Myocyte (in vitro differentiated cells): ENCODE measurements around the gene TNFAIP2. TPM values are rescaled to one million over a fixed set of nuclear protein-coding genes. Genes with fewer than 3 reads are reported as not detected.

Experiments used
- DNase-seq: peaks from one replicate; pipeline ENCODE4 v3.0.0-alpha.2; 2012; ENCODE audit warnings: low read depth
- total RNA-seq: library from RNA; depleted of rRNA; stranded (reverse); fragments of >200 nt; gene quantifications from 2 replicates; pipeline ENCODE4 v1.2.3, GENCODE V29; 2014

TNFAIP2 gene
- total RNA-seq, 1 donor from 2014 or later: 76.6 TPM

DNA sequence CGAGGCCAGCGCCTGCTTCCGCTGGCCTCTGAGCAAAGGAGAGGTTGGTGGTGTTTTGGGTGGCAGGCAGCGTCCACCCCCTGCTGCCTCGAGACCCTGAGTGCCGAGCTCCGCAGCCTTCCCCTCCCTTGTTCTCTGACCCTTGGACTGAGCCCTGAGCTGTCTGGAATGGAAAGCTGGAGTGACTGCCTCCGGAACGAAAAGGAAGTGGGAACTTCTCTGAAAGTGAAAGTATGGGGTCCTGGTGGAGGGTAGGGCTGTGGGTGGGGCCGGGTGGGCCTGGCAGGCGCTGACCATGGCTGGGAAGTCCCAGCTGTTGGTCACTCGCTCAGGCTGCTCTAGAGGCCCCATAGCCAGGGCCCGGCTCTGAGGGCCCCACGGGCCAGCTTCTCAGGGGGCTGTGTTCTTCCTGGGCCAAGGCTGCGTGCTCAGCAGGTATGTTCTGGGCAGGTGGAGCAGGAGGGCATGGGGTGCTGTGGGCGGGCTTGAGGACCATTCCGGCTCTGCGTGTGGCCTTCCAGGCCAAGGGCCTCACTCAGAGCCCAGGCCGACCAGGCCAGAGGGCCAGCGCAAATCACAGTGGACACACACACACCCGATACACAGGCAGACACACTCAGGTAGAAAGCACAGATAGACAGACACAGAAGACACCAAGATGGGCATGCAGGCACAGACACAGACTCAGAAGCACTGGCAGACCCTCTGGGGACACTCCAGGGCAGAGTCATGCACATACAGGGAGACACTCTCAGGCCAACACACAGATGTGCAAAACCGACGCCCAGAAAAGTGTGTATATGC lies 28.7 kb upstream of the TNFAIP2 start, which contains the start of gene EXOC3L4:
Gene EXOC3L4 (plus strand): TSS at position 320 of the 804 bp plus-strand sequence. CDS start 5,495 bp downstream, outside the sequence.
- DNase-seq: no peak

- DNase-seq: no peak
These were observed 28.0 kb upstream of the TNFAIP2 start for GRCh38 chr14:103095210-103095778.

- DNase-seq: no peak
These were observed 26.9 kb upstream of the TNFAIP2 start for GRCh38 chr14:103096387-103096786.

GRCh38 chr14:103097244-103097993 lies 25.8 kb upstream of the TNFAIP2 start:
- DNase-seq: no peak

DNA sequence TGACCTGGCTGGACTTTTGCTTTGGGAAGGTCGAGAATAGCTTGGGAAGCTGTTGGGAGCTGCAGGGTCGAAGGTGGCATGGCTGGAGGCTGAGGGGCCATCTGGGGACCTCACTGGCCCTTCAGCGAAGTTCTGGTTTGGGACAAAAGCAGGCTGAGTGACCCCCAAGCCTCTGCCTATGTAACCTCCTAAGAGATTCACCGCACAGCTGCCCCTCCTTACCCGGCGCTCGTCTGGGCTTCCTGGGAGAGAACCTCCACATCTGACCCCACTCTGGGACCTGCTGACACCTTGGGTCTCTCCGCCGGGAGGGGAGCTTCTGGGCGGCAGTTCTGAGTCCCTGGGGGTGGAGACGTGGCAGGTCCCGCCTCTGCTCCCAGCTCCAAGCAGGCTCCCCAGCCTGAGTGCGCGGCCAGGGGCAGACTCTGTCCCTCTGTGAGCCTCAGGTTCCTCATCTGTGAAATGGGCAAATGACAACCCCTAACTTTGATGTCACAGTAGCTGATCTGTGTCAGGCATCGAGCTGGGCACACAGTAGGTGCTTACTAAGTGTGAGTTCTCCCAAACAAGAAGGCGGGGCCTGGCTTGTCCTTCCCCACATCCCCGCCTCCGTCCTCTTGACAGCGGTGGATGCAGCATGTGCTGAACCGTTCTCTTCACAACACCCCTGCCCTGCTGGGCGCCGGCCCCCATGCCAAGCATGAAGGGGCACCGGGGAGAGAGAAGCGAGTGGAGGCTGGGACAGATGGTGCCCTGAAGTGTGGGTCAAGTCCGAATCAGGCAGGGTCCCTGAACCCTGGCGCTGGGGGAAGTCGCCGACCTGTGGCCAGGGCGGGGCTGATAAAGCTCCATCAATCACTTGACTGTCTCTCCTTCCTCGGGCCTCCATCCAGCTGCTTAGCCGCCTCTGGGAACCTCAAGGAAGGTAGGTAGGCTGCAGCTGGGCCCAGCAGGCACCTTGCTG lies 25.0 kb upstream of the TNFAIP2 start:
- DNase-seq: no peak

DNA sequence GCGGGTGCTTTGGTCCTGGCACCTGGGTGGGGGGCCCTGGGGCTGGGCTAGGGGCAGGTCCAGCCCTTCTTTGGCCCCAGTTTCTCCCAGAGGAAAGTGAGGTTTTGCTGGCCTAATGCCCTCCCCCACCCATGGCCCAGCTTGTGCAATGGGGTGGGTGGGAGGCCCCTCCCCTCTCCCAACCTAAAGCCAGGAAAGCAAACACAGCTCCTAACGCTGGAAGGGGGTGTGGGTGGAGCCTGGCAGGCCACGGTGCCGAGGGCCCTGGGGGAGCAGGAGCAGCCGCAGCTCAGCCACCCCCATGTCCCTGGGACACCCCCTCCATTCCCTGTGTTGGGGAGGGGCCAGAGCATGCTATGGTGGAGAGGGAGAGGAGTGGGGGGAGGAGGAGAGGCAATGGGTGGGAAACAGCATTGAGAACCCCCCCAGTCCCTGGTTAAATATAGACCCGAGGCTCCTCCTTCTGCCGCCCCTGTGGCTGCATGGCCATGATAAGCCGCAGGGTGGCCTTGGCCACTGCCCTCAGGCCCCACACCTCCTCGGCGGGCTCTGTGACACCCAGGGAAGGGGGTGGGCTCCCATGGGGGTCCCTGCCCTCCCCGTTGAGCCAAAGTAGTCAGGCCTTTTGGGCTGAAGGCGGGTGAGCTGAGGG lies 24.1 kb upstream of the TNFAIP2 start:
- DNase-seq: no peak

- DNase-seq: no peak
These were observed 23.5 kb upstream of the TNFAIP2 start for GRCh38 chr14:103099733-103100280.

DNA sequence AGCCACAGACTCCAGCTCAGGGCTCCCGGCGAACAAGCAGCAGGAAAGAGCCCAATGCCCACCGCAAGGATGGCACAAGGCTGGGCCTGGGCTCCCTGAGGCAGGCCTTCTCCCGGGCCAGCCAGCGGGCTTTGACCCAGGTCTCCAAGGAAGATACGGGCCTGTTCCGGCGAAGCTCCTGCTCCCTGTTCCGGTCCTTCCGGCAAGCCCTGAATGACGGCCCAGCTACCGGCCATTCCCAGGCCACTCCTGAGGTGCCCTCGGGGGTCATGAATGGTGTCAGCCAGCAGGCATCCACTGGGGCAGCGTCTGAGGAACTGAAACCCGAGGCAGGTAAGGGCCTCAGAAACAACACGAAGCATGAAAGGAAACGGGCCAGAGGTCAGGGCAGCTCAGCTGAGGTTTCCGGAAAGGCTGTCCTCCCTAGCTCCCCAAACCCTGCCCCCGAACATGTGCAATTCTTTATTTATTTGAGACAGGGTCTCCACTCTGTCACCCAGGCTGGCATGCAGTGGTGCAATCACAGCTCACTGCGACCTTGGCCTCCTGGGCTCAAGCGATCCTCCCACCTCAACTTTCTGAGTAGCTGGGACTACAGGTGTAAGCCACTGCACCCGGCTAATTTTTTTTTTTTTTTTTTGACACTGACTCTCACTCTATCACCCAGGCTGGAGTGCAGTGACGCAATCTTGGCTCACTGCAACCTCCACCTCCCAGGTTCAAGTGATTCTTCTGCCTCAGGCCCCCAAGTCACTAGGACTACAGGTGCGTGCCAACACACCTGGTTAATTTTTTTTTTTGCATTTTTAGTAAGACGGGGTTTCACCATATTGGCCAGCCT lies 22.8 kb upstream of the TNFAIP2 start:
- no peak for DNase-seq

DNA sequence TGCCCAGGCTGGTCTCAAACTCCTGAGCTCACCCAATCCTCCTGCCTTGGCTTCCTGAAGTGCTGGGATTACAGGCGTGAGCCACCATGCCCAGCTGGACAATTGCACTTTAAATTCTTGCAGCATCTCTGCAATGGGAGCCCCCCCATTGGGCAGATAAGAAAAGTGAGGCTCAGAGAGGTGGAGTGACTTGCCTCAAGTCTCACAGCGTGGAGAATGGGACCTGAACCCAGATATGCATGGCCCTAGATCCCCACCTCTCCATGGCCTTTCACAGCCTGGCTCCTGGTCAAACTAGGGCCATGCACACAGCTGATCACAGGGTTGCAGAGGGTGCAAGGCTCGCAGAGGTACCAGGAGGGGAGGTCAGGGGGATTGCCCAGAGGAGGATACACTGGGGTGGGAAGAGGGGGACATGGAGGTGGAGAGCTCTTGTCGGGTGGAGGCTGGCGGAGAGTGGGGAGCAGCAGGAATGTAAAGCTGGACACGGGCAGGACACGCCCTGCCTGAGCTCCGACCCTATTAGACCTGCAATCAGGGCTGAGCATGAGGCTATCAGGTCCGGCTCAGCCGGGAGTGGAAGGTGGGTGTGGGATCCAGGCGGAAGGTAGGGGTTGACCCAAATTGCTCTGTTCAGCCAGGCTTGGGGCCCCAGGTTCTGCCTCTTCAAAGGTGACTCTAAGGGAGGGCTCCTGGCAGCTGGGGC lies 21.9 kb upstream of the TNFAIP2 start:
- DNase-seq: no peak

DNA sequence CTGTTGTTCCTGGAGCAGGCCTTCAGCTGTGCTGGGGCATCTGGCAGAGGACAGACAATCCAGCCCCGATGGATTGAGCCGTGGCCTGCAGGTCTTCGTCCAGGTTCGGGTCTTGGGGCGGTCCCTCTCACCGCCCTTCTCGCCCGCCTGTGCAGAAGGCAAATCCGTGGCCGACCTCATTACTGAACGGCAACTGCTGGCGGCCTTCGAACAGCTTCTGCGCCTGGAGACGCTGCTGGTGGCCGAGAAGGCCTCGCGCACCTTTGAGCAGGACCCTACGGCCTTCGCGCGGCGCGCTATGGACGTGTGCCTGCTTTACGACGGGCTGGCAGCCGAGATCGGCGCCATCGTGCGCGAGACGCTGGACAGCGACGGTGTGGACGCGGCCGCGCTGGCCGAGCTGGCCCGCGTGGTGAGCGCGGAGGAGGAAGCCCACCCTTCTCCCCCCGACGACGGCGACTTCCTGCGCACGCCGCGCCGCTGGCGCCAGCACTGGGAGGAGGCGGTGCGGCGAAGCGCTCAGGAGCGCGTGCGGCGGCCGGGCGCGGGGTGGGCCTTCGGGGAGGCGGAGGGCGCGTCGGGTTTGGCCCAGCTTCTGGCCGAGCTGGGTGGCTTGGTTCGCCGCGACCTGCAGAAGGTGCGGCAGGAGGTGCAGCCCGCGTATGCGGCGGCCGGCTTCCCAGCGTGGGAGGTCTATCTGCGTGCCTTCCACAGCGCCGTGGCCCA lies 21.1 kb upstream of the TNFAIP2 start:
- DNase-seq: no peak

GRCh38 chr14:103102689-103103260 lies 20.5 kb upstream of the TNFAIP2 start:
- DNase-seq: no peak

GRCh38 chr14:103103461-103104388 lies 19.5 kb upstream of the TNFAIP2 start:
- peak; percentile 93 for DNase-seq

GRCh38 chr14:103104389-103104653 lies 18.9 kb upstream of the TNFAIP2 start:
- DNase-seq: no peak

- peak; percentile 69 for DNase-seq
These were observed 18.4 kb upstream of the TNFAIP2 start for GRCh38 chr14:103104654-103105452.

GRCh38 chr14:103105580-103106150 lies 17.6 kb upstream of the TNFAIP2 start:
- DNase-seq: peak; percentile 97
